ENCODE measurements around the gene CHD2.

The CHD2 gene

GRCh38 chr15:92960996-92961681, 61.0 kb downstream of the CHD2 start:
- no peak for DNase-seq (ENCODE audit: low spot score)

- DNase-seq (ENCODE audit: low spot score) = no peak
Measured at GRCh38 chr15:92962914-92963313, 62.8 kb downstream of the CHD2 start.

GRCh38 chr15:92963794-92964193, 63.7 kb downstream of the CHD2 start:
- DNase-seq (ENCODE audit: low spot score) = no peak

- no peak for DNase-seq (ENCODE audit: low spot score)
Measured at GRCh38 chr15:92968926-92969651, 69.0 kb downstream of the CHD2 start.

GRCh38 chr15:92970656-92971055, 70.5 kb downstream of the CHD2 start:
- DNase-seq (ENCODE audit: low spot score) = no peak

- no peak for DNase-seq (ENCODE audit: low spot score)
Measured at GRCh38 chr15:92971081-92971480, 71.0 kb downstream of the CHD2 start.

GRCh38 chr15:92971713-92972112, 71.6 kb downstream of the CHD2 start:
- no peak for DNase-seq (ENCODE audit: low spot score)

GRCh38 chr15:92974183-92974915, 74.2 kb downstream of the CHD2 start:
- DNase-seq (ENCODE audit: low spot score) = no peak

GRCh38 chr15:92979011-92979701, 79.0 kb downstream of the CHD2 start:
- DNase-seq (ENCODE audit: low spot score) = no peak

GRCh38 chr15:92981333-92981732, 81.2 kb downstream of the CHD2 start:
- DNase-seq (ENCODE audit: low spot score) = no peak

- no peak for DNase-seq (ENCODE audit: low spot score)
Measured at GRCh38 chr15:92984161-92984560, 84.0 kb downstream of the CHD2 start.

GRCh38 chr15:92989470-92989869, 89.3 kb downstream of the CHD2 start:
- DNase-seq (ENCODE audit: low spot score) = no peak

- no peak for DNase-seq (ENCODE audit: low spot score)
Measured at GRCh38 chr15:92990031-92990430, 89.9 kb downstream of the CHD2 start.

- DNase-seq (ENCODE audit: low spot score) = no peak
Measured at GRCh38 chr15:92992720-92993119, 92.6 kb downstream of the CHD2 start.

- DNase-seq (ENCODE audit: low spot score) = no peak
Measured at GRCh38 chr15:92997821-92998220, 97.7 kb downstream of the CHD2 start.

- no peak for DNase-seq (ENCODE audit: low spot score)
Measured at GRCh38 chr15:93001156-93001555, 101.0 kb downstream of the CHD2 start.

GRCh38 chr15:93001881-93002280, 101.8 kb downstream of the CHD2 start:
- DNase-seq (ENCODE audit: low spot score) = no peak

- no peak for DNase-seq (ENCODE audit: low spot score)
Measured at GRCh38 chr15:93005133-93005532, 105.0 kb downstream of the CHD2 start.

GRCh38 chr15:93007994-93008393, 107.9 kb downstream of the CHD2 start:
- no peak for DNase-seq (ENCODE audit: low spot score)

GRCh38 chr15:93012786-93013185, 112.7 kb downstream of the CHD2 start:
- no peak for DNase-seq (ENCODE audit: low spot score)

- DNase-seq (ENCODE audit: low spot score) = no peak
Measured at GRCh38 chr15:93017526-93017925, 117.4 kb downstream of the CHD2 start.

GRCh38 chr15:93018574-93018973, 118.5 kb downstream of the CHD2 start:
- no peak for DNase-seq (ENCODE audit: low spot score)

All from hematopoietic multipotent progenitor cell treated with erythropoietin and hydrocortisone succinate and interleukin-3 and kit ligand, for 17 days (in vitro differentiated cells).